Natural killer cell (primary cell): ENCODE results near the gene RHOD. TPM values are rescaled to one million over a fixed set of nuclear protein-coding genes. Genes with fewer than 3 reads are reported as not detected.

ENCODE experiments used
- ATAC-seq, 3 donors: fragments of 150-1000 bp in 2 of 3; fragments of 200-7000 bp in 1 of 3; cut with Tn5 transposase; 1 replicate in 1 of 3; 2 replicates in 2 of 3; pipeline ENCODE4 v1.10.0; 2021; ENCODE audit warnings: mild to moderate bottlenecking in 2 of 3, moderate library complexity in 2 of 3
- DNase-seq, 2 donors: peaks; one replicate each; pipeline versions ENCODE4 v3.0.0 to v3.0.0-alpha.2; 2013 to 2021; ENCODE audit warnings: mixed read lengths in 1 of 2
- H3K27ac ChIP-seq: one replicate; pipeline ENCODE4 v1.5.1; 2013; ENCODE audit warnings: mild to moderate bottlenecking, low read length
- H3K27me3 ChIP-seq: one replicate; pipeline ENCODE4 v1.6.1; 2013; ENCODE audit warnings: low read length; ENCODE audit not compliant: control insufficient read depth, insufficient read depth
- H3K36me3 ChIP-seq: one replicate; pipeline ENCODE4 v1.6.1; 2013; ENCODE audit warnings: low read length; ENCODE audit not compliant: control insufficient read depth, insufficient read depth
- H3K4me1 ChIP-seq: one replicate; pipeline ENCODE4 v1.6.1; 2013; ENCODE audit warnings: low read length; ENCODE audit not compliant: control insufficient read depth, insufficient read depth
- H3K4me3 ChIP-seq: one replicate; pipeline ENCODE4 v1.5.1; 2013; ENCODE audit warnings: low read length
- H3K9me3 ChIP-seq: one replicate; pipeline ENCODE4 v1.6.1; 2013; ENCODE audit warnings: low read length; ENCODE audit not compliant: control insufficient read depth, insufficient read depth
- H3K27ac Mint-ChIP-seq, 2 donors: one replicate each; pipeline ENCODE4 v1.8.0; 2022; ENCODE audit warnings: mild to moderate bottlenecking in 2 of 2, mixed read lengths in 2 of 2, moderate library complexity in 1 of 2
- H3K27me3 Mint-ChIP-seq, 2 donors: one replicate each; pipeline ENCODE4 v1.8.0; 2022; ENCODE audit warnings: low read depth in 2 of 2, mixed read lengths in 2 of 2
- H3K36me3 Mint-ChIP-seq: one replicate; pipeline ENCODE4 v1.8.0; 2022; ENCODE audit warnings: mixed read lengths
- H3K4me1 Mint-ChIP-seq, 2 donors: one replicate each; pipeline ENCODE4 v1.8.0; 2022; ENCODE audit warnings: mixed read lengths in 2 of 2
- H3K4me3 Mint-ChIP-seq: one replicate; pipeline ENCODE4 v1.8.0; 2022; ENCODE audit warnings: mild to moderate bottlenecking, moderate library complexity, mixed read lengths
- H3K9me3 Mint-ChIP-seq, 2 donors: one replicate each; pipeline ENCODE4 v1.8.0; 2022; ENCODE audit warnings: mixed read lengths in 2 of 2
- CTCF ChIP-seq: fragments of 200-600 bp; IDR thresholded peaks from one replicate; pipeline ENCODE4 v1.8.0; 2022; ENCODE audit warnings: antibody characterized with exemption
- WGBS: methylation state at CpG from one replicate; pipeline ENCODE4 v1.1.7; 2013; ENCODE audit warnings: missing lambda C conversion rate; ENCODE audit not compliant: insufficient coverage; 5-methylcytosine and 5-hydroxymethylcytosine counted together
- intact Hi-C: fragments of 100-400 bp; cut with micrococcal nuclease; formaldehyde crosslinking; loops from one replicate; pipeline ENCODE4 v1.14.2; 2022
- total RNA-seq, 4 donors: library from RNA; stranded (reverse); fragments of 120-200 nt in 1 of 4; gene quantifications; one replicate each; pipeline versions ENCODE4 v1.2.3 to v1.2.4, GENCODE V29; 2013 to 2022

RHOD gene
- total RNA-seq, 3 donors from 2014 or later (not counting 1 experiment from before 2014, with no cell fraction given) = not detected

- no peak overlapping the region for H3K27ac Mint-ChIP-seq
- H3K36me3 ChIP-seq = no peaks in the 10 kb centered on the region
- intact Hi-C loops = no loop called here
- TF ChIP-seq CTCF = no peak
- no peaks in the 10 kb centered on the region for H3K9me3 ChIP-seq
- H3K36me3 Mint-ChIP-seq = no peaks in the 10 kb centered on the region
- H3K27me3 ChIP-seq = peaks cover 2% of the 10 kb centered on the region
- H3K9me3 Mint-ChIP-seq = no peaks in the 10 kb centered on the region
- no peak overlapping the region for H3K27ac ChIP-seq
- H3K27me3 Mint-ChIP-seq = peaks cover 7 to 9% of the 10 kb centered on the region in 2 donors
- DNase-seq (no peak), ATAC-seq (no peak)
- no peaks in the 10 kb centered on the region for H3K4me1 Mint-ChIP-seq
- no peaks in the 10 kb centered on the region for H3K4me1 ChIP-seq
- H3K4me3 ChIP-seq = no peak overlapping the region
- H3K4me3 Mint-ChIP-seq = no peak overlapping the region
- 89% methylated on average over 18 of the region's 18 CpGs for whole genome bisulfite sequencing
Observed at GRCh38 chr11:67043572-67044349, 12.9 kb upstream of the RHOD start.

- Histone ChIP-seq H3K9me3 (no peaks in the 10 kb centered on the region), H3K4me1 (no peaks in the 10 kb centered on the region), H3K27me3 (peaks cover 2% of the 10 kb centered on the region), H3K36me3 (no peaks in the 10 kb centered on the region), H3K4me3 (no peak overlapping the region), H3K27ac (no peak overlapping the region)
- H3K36me3 Mint-ChIP-seq = no peaks in the 10 kb centered on the region
- DNase-seq (no peak), ATAC-seq (no peak)
- 19% methylated on average over 14 of the region's 14 CpGs for WGBS
- H3K9me3 Mint-ChIP-seq = no peaks in the 10 kb centered on the region
- no peak overlapping the region for H3K4me3 Mint-ChIP-seq
- H3K4me1 Mint-ChIP-seq = no peaks in the 10 kb centered on the region
- intact Hi-C loops = no loop called here
- peaks cover 7 to 9% of the 10 kb centered on the region in 2 donors for H3K27me3 Mint-ChIP-seq
- no peak for TF ChIP-seq CTCF
- H3K27ac Mint-ChIP-seq = no peak overlapping the region
Observed at GRCh38 chr11:67044496-67044895, 12.2 kb upstream of the RHOD start.

- Histone ChIP-seq H3K27me3 (peaks cover 2% of the 10 kb centered on the region), H3K27ac (no peak overlapping the region), H3K4me3 (no peak overlapping the region), H3K36me3 (no peaks in the 10 kb centered on the region), H3K4me1 (no peaks in the 10 kb centered on the region), H3K9me3 (no peaks in the 10 kb centered on the region)
- Mint-ChIP-seq H3K27me3 (peaks cover 7 to 9% of the 10 kb centered on the region in 2 donors), H3K27ac (no peak overlapping the region), H3K4me3 (no peak overlapping the region), H3K36me3 (no peaks in the 10 kb centered on the region), H3K4me1 (no peaks in the 10 kb centered on the region), H3K9me3 (no peaks in the 10 kb centered on the region)
- DNase-seq = no peak
- intact Hi-C loops = no loop called here
- 77% methylated on average over 14 of the region's 14 CpGs for WGBS
- ATAC-seq = no peak
- no peak for TF ChIP-seq CTCF
Observed at GRCh38 chr11:67045314-67045713, 11.3 kb upstream of the RHOD start.
